GM19397 (cell line): ENCODE measurements around the gene SKAP1.

Experiments
- ATAC-seq: cut with Tn5 transposase; IDR thresholded peaks from one replicate; pipeline ENCODE4 v1.9.1; 2021; ENCODE audit warnings: mild to moderate bottlenecking, moderate library complexity; ENCODE audit not compliant: unreplicated experiment

The SKAP1 gene

GRCh38 chr17:48330887-48331286 lies 99.1 kb downstream of the SKAP1 start:
- ATAC-seq: no peak

- ATAC-seq: no peak
Measured at GRCh38 chr17:48330421-48330820, 99.6 kb downstream of the SKAP1 start.

GRCh38 chr17:48328457-48328856 lies 101.6 kb downstream of the SKAP1 start:
- no peak for ATAC-seq

- no peak for ATAC-seq
Measured at GRCh38 chr17:48326310-48326709, 103.7 kb downstream of the SKAP1 start.

- no peak for ATAC-seq
Measured at GRCh38 chr17:48322060-48322459, 108.0 kb downstream of the SKAP1 start.

GRCh38 chr17:48317732-48318131 lies 112.3 kb downstream of the SKAP1 start:
- no peak for ATAC-seq

- no peak for ATAC-seq
Measured at GRCh38 chr17:48314716-48315115, 115.3 kb downstream of the SKAP1 start.

GRCh38 chr17:48313096-48313755 lies 116.8 kb downstream of the SKAP1 start:
- no peak for ATAC-seq

GRCh38 chr17:48311324-48311723 lies 118.7 kb downstream of the SKAP1 start:
- ATAC-seq: no peak

- no peak for ATAC-seq
Measured at GRCh38 chr17:48310748-48311213, 119.2 kb downstream of the SKAP1 start.

GRCh38 chr17:48308581-48308980 lies 121.4 kb downstream of the SKAP1 start:
- no peak for ATAC-seq

- ATAC-seq: no peak
Measured at GRCh38 chr17:48307814-48308411, 122.1 kb downstream of the SKAP1 start.

GRCh38 chr17:48307255-48307654 lies 122.8 kb downstream of the SKAP1 start:
- no peak for ATAC-seq

- no peak for ATAC-seq
Measured at GRCh38 chr17:48301002-48301401, 129.0 kb downstream of the SKAP1 start.

- ATAC-seq: no peak
Measured at GRCh38 chr17:48299760-48300159, 130.3 kb downstream of the SKAP1 start.

- no peak for ATAC-seq
Measured at GRCh38 chr17:48297825-48298224, 132.2 kb downstream of the SKAP1 start.

GRCh38 chr17:48296453-48296852 lies 133.6 kb downstream of the SKAP1 start:
- ATAC-seq: no peak

- ATAC-seq: no peak
Measured at GRCh38 chr17:48295362-48296288, 134.4 kb downstream of the SKAP1 start.

- ATAC-seq: no peak
Measured at GRCh38 chr17:48294806-48295361, 135.1 kb downstream of the SKAP1 start.

GRCh38 chr17:48294020-48294805 lies 135.8 kb downstream of the SKAP1 start:
- no peak for ATAC-seq
